K562 (cell line): ENCODE measurements around the gene PPM1H.

ENCODE experiments used
- EP400 ChIP-seq: fragments of 450-650 bp; IDR thresholded peaks from 2 replicates; pipeline ENCODE4 v1.6.1; 2017; ENCODE audit warnings: antibody characterized with exemption, mild to moderate bottlenecking, moderate library complexity
- FOSL1 ChIP-seq: fragments of 200-800 bp; sonication (Bioruptor generic); conservative IDR thresholded peaks from 2 replicates; pipeline ENCODE4 v1.6.1; 2016; ENCODE audit warnings: missing genetic modification characterization, missing compliant biosample characterization
- HNRNPK ChIP-seq: fragments of 200-400 bp; formaldehyde crosslinking; IDR thresholded peaks from one replicate; pipeline ENCODE4 v1.6.1; 2018; ENCODE audit warnings: mild to moderate bottlenecking, low read depth, low read length; ENCODE audit not compliant: poor library complexity, severe bottlenecking

- no peak for TF ChIP-seq FOSL1
- no peak for TF ChIP-seq EP400
- no peak for TF ChIP-seq HNRNPK
These were observed 132.0 kb downstream of the PPM1H start for GRCh38 chr12:62802984-62803383.
